DMS 273 (cell line): ENCODE results near the gene CELF4.

ENCODE experiments used
- DNase-seq: peaks from one replicate; lab custom pipeline; 2025; ENCODE audit not compliant: unreplicated experiment; lab: John Stamatoyannopoulos, UW

The CELF4 gene

DNA sequence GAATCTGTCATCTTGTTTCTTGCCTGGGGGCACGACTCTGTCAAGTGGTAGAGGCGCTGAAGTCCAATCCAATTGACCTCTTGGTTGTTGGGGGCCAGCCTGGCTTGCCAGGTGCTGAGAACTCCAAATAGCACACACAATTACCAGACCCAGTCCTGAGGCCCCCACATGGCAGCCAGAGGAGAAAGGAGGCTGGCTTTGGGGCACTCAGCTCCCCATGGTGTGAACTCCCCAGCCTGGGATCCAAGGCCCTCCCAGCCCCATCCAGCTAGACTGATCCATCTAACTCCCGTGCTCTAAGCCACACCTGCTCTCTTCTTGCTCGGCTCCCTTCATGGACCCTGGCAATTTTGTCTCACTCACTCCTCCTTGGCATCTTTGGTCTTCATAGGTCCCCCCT, 170.0 kb downstream of the CELF4 start:
- DNase-seq = peak; percentile 17

GRCh38 chr18:37395138-37395537, 170.5 kb downstream of the CELF4 start:
- no peak for DNase-seq

DNA sequence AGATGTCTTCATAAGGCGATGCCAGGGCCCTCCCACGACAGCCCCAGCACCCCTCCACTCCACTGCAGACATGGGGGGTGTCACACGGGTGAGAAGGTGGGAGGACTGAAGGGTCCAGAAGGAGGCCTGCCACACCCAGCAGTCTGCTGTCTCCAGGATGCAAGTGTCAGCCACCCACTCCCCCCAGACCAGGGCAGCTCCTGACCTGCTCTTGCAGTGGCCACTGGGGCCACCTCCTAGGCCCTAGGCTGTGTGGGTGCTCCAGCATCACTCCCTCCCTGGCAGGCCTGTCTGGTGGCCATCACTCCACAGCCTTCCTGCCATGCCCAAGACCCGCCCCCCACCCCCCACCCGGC, 171.0 kb downstream of the CELF4 start:
- no peak for DNase-seq

- peak; percentile 91 for DNase-seq
Observed at GRCh38 chr18:37393945-37394609, 171.5 kb downstream of the CELF4 start.

DNA sequence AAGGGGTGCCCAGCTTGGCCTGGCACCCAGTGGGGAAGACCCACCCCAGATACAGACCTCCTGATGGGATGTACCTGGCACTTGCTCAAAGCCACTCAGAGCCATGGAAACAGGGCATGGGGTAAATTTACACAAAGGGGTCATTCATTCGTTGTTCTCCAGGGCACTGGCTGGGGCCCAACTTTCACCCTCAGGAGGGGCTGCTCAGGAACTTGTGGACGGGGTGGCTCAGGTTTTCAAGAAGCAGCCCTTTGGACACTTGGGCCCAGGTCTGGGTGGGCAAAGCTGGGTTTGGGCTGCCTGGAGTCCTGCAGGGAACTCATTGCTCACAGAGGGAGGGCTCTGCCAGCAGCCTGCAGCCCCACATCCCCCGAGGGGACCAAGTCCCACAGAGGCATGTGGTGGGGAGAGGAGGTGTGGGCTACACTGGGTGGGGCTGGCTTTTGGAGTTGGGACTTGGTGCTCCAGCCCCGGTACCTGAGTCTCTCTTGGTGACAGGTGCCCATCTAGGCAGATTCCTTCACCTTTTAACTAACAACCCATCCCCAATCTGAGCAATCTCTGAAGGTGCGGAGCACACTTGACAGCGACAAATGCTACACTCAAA, 172.3 kb downstream of the CELF4 start:
- peak; percentile 45 for DNase-seq

DNA sequence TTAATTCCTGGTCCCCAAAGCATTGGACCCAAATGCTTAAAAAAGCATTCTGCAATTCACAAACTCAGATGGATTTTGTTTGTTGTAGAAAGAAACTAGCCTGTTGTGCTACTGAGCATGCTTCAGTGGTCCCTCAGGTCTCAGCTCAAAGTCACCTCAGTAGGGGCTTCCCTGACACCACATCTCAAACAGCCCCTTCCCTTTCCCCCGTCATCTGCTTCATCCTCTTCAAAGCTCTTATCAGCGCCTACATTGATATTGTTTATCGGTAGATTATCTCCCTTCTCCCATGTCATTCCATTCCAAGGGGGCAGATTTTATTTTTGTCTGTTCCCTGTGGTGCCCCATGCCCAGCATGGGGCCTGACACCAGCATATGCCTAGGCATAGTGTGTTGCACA, 172.9 kb downstream of the CELF4 start:
- DNase-seq = no peak

DNA sequence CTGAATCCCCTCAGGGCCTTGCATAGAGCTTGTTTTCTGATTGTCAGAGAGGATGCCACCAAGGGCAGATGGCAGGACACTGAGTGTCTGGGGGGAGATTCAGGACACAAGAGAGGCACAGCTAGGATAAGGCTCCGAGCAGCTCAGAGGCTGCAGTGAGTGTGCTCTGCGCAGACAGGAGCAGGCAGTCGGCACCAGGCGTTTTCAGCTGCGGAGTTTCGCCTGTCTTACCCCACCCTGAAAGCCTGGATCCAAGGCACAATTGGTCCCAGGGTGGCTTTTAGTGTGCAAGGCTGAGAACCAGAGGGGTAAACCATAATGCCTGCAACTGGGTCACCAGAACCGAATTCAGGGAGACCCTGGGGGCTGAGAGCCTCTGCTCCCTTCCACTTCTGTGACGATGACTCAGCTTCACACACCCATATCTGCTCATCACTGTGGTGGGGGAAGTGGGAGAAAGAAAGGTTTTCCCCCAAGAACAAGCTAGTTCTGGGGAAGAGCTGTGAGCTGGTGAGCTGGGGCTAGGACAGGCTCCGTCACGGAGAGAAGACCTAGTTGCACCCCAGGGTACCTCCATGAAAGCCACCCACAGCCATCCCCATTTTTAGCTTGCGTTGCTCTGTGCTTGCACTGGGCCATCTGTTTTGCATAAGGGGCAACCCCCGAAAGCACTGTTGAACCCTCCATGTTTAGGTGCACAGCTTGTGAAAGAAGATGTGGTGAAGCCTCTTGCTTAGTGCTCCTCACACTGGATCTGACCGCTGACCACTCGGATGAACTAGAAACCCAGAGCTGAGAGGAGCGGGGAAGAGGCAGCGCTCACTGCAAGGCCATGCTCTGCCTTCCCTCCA, 173.7 kb downstream of the CELF4 start:
- no peak for DNase-seq

DNA sequence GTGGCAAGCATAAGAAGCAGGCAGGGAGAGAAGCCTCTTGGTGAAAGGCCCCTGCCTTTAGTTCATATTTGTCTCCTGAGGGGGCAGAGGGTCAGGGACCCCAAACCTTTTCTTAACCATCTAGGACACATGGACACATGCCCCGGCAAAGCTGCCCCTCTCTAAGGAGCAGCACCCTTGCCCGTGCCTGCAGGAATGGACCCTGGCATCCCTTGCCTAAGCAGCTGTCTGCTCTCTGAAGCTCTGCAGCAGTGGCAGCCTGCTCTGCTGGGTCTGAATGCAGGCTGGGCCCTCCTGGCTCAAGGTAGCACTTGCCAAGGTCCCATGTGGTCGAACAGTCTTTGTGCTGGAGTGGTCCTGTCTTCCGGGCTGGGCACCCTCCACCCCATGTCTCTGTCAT, 174.4 kb downstream of the CELF4 start:
- DNase-seq = no peak

GRCh38 chr18:37390687-37391086, 174.9 kb downstream of the CELF4 start:
- DNase-seq = no peak

DNA sequence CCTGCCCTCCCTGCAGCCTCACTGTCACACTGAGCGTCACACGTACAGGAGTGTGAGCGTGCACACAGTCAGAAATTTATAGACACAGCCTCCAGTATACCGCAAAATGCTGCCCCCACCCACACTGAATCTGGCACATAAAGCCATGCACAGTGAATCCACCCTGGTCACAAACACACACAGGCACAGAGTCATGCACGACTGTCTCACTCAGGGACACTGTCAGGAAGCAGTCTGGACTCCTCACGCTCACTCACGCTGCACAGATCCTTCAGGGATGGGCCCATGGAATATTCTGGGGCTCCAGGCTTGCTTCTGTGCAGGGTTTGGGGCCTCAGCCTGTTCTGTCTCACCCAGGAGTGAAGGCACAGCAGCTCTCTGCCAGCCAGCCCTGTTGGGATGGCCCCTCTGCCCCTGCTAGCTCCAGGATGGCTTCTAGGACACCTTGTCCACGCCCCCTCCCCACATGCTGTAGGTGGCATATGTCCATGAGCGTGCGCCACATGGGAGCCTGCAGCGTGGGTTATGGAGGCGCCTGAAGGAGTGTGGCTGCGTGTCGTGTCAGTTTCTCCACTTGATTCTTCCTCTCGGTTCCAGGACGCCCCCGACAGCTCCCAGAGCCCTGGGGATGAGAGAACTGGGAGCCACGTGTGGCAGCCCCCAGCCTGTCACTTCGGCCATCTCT, 175.8 kb downstream of the CELF4 start:
- DNase-seq = peak; percentile 24

DNA sequence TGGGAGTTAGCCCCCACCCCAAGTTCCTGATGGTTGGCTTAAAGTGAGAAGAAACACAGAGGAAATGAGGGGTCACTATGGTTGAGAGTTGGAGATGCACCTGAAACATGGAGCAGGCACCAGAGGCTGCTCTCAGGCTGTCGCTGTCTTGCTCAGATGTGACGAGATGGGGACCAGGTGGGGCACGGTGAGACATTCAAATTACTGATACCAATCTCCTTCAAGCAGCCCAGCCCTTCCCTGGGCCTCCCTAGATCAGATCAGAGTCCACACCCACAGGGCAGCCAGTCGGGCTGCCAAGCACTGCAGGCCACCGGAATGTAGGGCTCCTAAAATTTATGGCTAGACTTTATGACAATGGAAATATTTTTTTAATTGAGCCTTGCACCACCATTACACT, 176.6 kb downstream of the CELF4 start:
- no peak for DNase-seq

GRCh38 chr18:37388413-37388812, 177.2 kb downstream of the CELF4 start:
- DNase-seq = no peak

- peak; percentile 81 for DNase-seq
Observed at GRCh38 chr18:37385846-37386778, 179.5 kb downstream of the CELF4 start.

DNA sequence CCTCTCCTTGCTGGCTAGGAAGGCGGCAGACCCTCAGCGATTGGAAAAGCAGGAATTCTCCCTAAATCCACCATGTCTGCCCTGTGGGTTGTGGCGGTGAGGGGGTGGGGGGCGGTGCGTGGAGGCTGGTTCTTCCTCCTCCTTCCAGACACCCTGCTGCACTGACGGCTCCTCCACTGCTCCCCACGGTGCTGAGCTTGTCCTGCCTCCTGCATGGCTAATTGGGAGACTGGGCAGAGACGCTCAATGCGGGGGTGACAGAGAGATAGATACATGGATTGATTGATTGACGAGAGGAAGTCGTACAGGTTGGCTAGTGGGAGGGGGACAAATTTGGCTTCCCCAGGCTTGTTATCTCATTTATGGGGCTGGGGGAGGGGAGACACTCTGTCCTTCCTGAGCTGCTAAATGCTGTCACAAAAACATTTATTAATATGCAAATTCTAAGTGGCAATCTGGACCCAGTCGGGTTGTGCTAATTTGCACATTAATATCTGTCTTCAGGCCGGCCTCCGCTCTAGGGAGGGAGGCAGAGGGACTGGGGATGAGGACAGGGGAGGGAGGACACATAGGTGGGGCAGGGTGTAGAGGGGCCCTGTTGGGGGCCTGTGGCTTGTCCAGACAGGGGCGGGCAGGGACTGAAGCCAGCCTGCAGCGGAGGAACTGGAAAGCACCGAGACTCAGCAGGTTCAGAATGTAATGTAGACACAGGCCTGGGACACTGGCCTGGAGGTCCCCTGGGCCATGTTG, 181.6 kb downstream of the CELF4 start:
- no peak for DNase-seq

- DNase-seq = peak; percentile 47
Observed at GRCh38 chr18:37383036-37383785, 182.4 kb downstream of the CELF4 start.

DNA sequence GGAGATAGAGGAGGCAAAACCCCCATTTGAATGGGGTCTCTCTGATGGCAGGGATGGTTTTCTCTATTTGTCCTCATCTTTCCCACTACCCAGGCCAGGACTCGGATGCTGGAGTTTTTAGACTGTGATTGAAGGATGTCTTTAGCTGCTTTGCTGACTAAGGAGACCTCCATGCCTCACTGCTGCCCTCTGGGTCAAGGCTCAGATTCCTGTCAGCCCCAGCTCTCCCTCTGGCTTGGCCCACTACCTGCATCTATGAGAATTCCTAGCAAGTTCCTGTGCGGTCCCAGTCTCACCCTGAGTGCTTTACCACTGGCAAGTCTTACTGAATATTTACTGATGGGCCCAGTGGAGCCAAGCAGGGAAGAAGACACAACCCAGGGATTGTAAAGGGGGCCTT, 184.0 kb downstream of the CELF4 start:
- DNase-seq = no peak

DNA sequence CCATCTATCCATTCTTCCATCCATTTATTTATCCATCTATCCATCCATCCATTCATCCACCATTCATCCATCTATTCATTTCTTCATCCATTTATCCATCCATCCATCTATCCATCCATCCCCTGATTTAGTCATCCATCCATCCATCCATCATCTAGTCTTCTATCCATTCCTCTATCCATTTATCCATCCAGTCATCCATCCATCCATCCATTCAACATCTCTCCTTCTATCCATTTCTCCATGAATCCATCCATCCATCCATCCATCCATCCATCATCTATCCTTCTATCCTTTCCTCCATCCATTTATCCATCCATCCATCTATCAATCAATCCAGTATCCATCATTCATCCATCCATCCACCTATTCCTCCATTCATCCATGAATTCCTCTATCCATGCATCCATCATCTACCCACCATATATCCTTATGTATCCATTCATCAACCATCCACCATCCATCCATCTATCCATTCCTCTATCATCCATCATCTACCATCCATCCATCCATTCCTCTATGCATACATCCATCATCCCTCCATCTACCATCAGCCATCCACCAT, 185.0 kb downstream of the CELF4 start:
- no peak for DNase-seq

GRCh38 chr18:37378336-37379010, 187.1 kb downstream of the CELF4 start:
- DNase-seq = no peak
